C4-2B (cell line): ENCODE results near the gene KIF6.

Experiments
- ZFX ChIP-seq: fragments of 450-650 bp; IDR thresholded peaks from 2 replicates; pipeline ENCODE4 v1.6.1; 2017
- TF ChIP-seq, protein P1 (sequence below): fragments of 450-650 bp; conservative IDR thresholded peaks from 2 replicates; pipeline ENCODE4 v1.5.1; 2017; ENCODE audit warnings: mild to moderate bottlenecking

DNA sequence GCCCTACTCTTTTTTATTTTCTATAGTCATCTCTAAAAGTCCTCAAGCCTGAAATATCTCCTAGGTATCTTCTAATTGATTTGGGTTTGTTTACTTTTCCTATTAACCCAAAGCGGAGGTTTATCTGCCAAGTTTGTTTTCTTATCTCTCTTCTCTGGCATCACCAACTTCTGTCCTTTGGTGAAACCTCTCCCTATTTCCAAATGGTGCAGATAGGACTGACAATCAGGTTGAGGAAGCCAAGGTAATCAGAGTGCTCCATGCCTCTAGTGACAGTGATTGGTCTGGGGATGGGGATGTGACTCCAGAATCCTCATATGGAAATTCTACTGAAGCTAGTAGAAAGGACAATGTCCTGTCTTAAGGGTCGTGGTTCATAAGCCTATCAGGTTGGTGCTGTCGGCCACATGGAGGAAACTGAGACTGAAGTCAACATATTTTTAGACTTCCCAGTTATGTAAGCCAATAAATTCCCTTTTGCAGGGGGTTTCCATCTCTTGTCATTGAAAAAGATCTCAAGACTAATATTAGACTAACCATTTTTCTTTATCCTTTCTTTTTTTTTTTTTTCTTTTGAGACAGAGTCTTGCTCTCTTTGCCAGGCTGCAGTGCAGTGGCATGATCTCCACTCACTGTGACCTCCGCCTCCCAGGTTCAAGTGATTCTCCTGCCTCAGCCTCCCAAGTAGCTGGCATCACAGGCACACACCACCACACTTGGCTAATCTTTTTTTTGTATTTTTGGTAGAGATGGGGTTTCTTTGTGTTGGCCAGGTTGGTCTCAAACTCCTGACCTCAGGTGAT lies 28.0 kb downstream of the KIF6 start:
- TF ChIP-seq, protein P1, sequence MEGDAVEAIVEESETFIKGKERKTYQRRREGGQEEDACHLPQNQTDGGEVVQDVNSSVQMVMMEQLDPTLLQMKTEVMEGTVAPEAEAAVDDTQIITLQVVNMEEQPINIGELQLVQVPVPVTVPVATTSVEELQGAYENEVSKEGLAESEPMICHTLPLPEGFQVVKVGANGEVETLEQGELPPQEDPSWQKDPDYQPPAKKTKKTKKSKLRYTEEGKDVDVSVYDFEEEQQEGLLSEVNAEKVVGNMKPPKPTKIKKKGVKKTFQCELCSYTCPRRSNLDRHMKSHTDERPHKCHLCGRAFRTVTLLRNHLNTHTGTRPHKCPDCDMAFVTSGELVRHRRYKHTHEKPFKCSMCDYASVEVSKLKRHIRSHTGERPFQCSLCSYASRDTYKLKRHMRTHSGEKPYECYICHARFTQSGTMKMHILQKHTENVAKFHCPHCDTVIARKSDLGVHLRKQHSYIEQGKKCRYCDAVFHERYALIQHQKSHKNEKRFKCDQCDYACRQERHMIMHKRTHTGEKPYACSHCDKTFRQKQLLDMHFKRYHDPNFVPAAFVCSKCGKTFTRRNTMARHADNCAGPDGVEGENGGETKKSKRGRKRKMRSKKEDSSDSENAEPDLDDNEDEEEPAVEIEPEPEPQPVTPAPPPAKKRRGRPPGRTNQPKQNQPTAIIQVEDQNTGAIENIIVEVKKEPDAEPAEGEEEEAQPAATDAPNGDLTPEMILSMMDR, result no peak
- TF ChIP-seq ZFX, result no peak
